ENCODE results near the gene TGFBR3. TPM values are rescaled to one million over a fixed set of nuclear protein-coding genes. Genes with fewer than 3 reads are reported as not detected.

TGFBR3 gene
- total RNA-seq, 2 donors from 2014 or later, result 8.1 to 9.7 TPM

GRCh38 chr1:91715416-91716000 is 170.4 kb downstream of the TGFBR3 start:
- Mint-ChIP-seq H3K4me1 (ENCODE audit: low read depth) (peaks cover 50% of the 10 kb centered on the region), H3K4me3 (no peak overlapping the region), H3K9me3 (no peaks in the 10 kb centered on the region), H3K27me3 (ENCODE audit: low read depth) (no peaks in the 10 kb centered on the region), H3K36me3 (ENCODE audit: insufficient read depth in 2 of 2) (peaks cover 0 to 13% of the 10 kb centered on the region in 2 donors), H3K27ac (no peak overlapping the region)
- no peak for DNase-seq
- ATAC-seq (replicated peaks in 1 of 2), result no peak

- H3K27me3 Mint-ChIP-seq (ENCODE audit: low read depth), result no peaks in the 10 kb centered on the region
- DNase-seq (no peak), ATAC-seq (replicated peaks in 1 of 2) (no peak)
- H3K4me3 Mint-ChIP-seq, result no peak overlapping the region
- peaks cover 0 to 12% of the 10 kb centered on the region in 2 donors for H3K36me3 Mint-ChIP-seq (ENCODE audit: insufficient read depth in 2 of 2)
- no peak overlapping the region for H3K27ac Mint-ChIP-seq
- H3K4me1 Mint-ChIP-seq (ENCODE audit: low read depth), result peaks cover 51% of the 10 kb centered on the region
- H3K9me3 Mint-ChIP-seq, result no peaks in the 10 kb centered on the region
These were observed 171.0 kb downstream of the TGFBR3 start for GRCh38 chr1:91714867-91715381.

- DNase-seq (peak; percentile 65 to 69), ATAC-seq (replicated peaks in 1 of 2) (peak; percentile 89 to 93)
- Mint-ChIP-seq H3K27ac (peak overlapping the region; percentile 93), H3K9me3 (no peaks in the 10 kb centered on the region), H3K36me3 (ENCODE audit: insufficient read depth in 2 of 2) (peaks cover 0 to 4% of the 10 kb centered on the region in 2 donors), H3K27me3 (ENCODE audit: low read depth) (no peaks in the 10 kb centered on the region), H3K4me1 (ENCODE audit: low read depth) (peaks cover 51% of the 10 kb centered on the region), H3K4me3 (peak overlapping the region; percentile 72 to 88)
These were observed 172.7 kb downstream of the TGFBR3 start for GRCh38 chr1:91712981-91713841.

- H3K4me1 Mint-ChIP-seq (ENCODE audit: low read depth), result peaks cover 51% of the 10 kb centered on the region
- peak overlapping the region; percentile 72 to 88 for H3K4me3 Mint-ChIP-seq
- H3K27ac Mint-ChIP-seq, result peak overlapping the region; percentile 93
- H3K36me3 Mint-ChIP-seq (ENCODE audit: insufficient read depth in 2 of 2), result peaks cover 0 to 4% of the 10 kb centered on the region in 2 donors
- no peaks in the 10 kb centered on the region for H3K27me3 Mint-ChIP-seq (ENCODE audit: low read depth)
- no peaks in the 10 kb centered on the region for H3K9me3 Mint-ChIP-seq
- DNase-seq, result no peak
- ATAC-seq (replicated peaks in 1 of 2), result peak in 1 of 2 donors; percentile 21
These were observed 173.6 kb downstream of the TGFBR3 start for GRCh38 chr1:91712393-91712792.

GRCh38 chr1:91711504-91712247 is 174.3 kb downstream of the TGFBR3 start:
- H3K4me3 Mint-ChIP-seq, result peak overlapping the region; percentile 28
- H3K36me3 Mint-ChIP-seq (ENCODE audit: insufficient read depth in 2 of 2), result peaks cover 1 to 4% of the 10 kb centered on the region in 2 donors
- no peak for DNase-seq
- H3K4me1 Mint-ChIP-seq (ENCODE audit: low read depth), result peaks cover 50% of the 10 kb centered on the region
- no peak for ATAC-seq (replicated peaks in 1 of 2)
- H3K27me3 Mint-ChIP-seq (ENCODE audit: low read depth), result no peaks in the 10 kb centered on the region
- no peak overlapping the region for H3K27ac Mint-ChIP-seq
- no peaks in the 10 kb centered on the region for H3K9me3 Mint-ChIP-seq

- Mint-ChIP-seq H3K36me3 (ENCODE audit: insufficient read depth in 2 of 2) (peaks cover 1 to 4% of the 10 kb centered on the region in 2 donors), H3K27me3 (ENCODE audit: low read depth) (no peaks in the 10 kb centered on the region), H3K4me3 (no peak overlapping the region), H3K4me1 (ENCODE audit: low read depth) (peaks cover 46% of the 10 kb centered on the region), H3K9me3 (no peaks in the 10 kb centered on the region), H3K27ac (no peak overlapping the region)
- DNase-seq (no peak), ATAC-seq (replicated peaks in 1 of 2) (no peak)
These were observed 175.7 kb downstream of the TGFBR3 start for GRCh38 chr1:91710261-91710660.

GRCh38 chr1:91708691-91709090 is 177.3 kb downstream of the TGFBR3 start:
- H3K9me3 Mint-ChIP-seq, result no peaks in the 10 kb centered on the region
- no peak overlapping the region for H3K27ac Mint-ChIP-seq
- H3K4me1 Mint-ChIP-seq (ENCODE audit: low read depth), result peaks cover 32% of the 10 kb centered on the region
- no peaks in the 10 kb centered on the region for H3K27me3 Mint-ChIP-seq (ENCODE audit: low read depth)
- H3K36me3 Mint-ChIP-seq (ENCODE audit: insufficient read depth in 2 of 2), result peaks cover 1 to 4% of the 10 kb centered on the region in 2 donors
- no peak overlapping the region for H3K4me3 Mint-ChIP-seq
- ATAC-seq (replicated peaks in 1 of 2), result no peak
- no peak for DNase-seq

- H3K27ac Mint-ChIP-seq, result no peak overlapping the region
- DNase-seq (no peak), ATAC-seq (replicated peaks in 1 of 2) (no peak)
- no peak overlapping the region for H3K4me3 Mint-ChIP-seq
- H3K27me3 Mint-ChIP-seq (ENCODE audit: low read depth), result no peaks in the 10 kb centered on the region
- H3K36me3 Mint-ChIP-seq (ENCODE audit: insufficient read depth in 2 of 2), result peaks cover 1 to 4% of the 10 kb centered on the region in 2 donors
- H3K9me3 Mint-ChIP-seq, result no peaks in the 10 kb centered on the region
- peaks cover 24% of the 10 kb centered on the region for H3K4me1 Mint-ChIP-seq (ENCODE audit: low read depth)
These were observed 178.1 kb downstream of the TGFBR3 start for GRCh38 chr1:91707890-91708218.

GRCh38 chr1:91707114-91707889 is 178.6 kb downstream of the TGFBR3 start:
- ATAC-seq (replicated peaks in 1 of 2) (no peak), DNase-seq (no peak)
- H3K9me3 Mint-ChIP-seq, result no peaks in the 10 kb centered on the region
- peaks cover 18% of the 10 kb centered on the region for H3K4me1 Mint-ChIP-seq (ENCODE audit: low read depth)
- no peaks in the 10 kb centered on the region for H3K27me3 Mint-ChIP-seq (ENCODE audit: low read depth)
- H3K27ac Mint-ChIP-seq, result peak overlapping the region; percentile 28
- no peak overlapping the region for H3K4me3 Mint-ChIP-seq
- H3K36me3 Mint-ChIP-seq (ENCODE audit: insufficient read depth in 2 of 2), result peaks cover 1 to 4% of the 10 kb centered on the region in 2 donors

- Mint-ChIP-seq H3K4me3 (no peak overlapping the region), H3K36me3 (ENCODE audit: insufficient read depth in 2 of 2) (peaks cover 1 to 4% of the 10 kb centered on the region in 2 donors), H3K4me1 (ENCODE audit: low read depth) (peaks cover 14% of the 10 kb centered on the region), H3K9me3 (no peaks in the 10 kb centered on the region), H3K27ac (peak overlapping the region; percentile 28), H3K27me3 (ENCODE audit: low read depth) (no peaks in the 10 kb centered on the region)
- DNase-seq (no peak), ATAC-seq (replicated peaks in 1 of 2) (peak in 1 of 2 donors; percentile 23)
These were observed 179.6 kb downstream of the TGFBR3 start for GRCh38 chr1:91706140-91706957.

GRCh38 chr1:91704746-91705145 is 181.2 kb downstream of the TGFBR3 start:
- DNase-seq (no peak), ATAC-seq (replicated peaks in 1 of 2) (no peak)
- Mint-ChIP-seq H3K36me3 (ENCODE audit: insufficient read depth in 2 of 2) (peaks cover 1 to 3% of the 10 kb centered on the region in 2 donors), H3K4me1 (ENCODE audit: low read depth) (peaks cover 10% of the 10 kb centered on the region), H3K9me3 (no peaks in the 10 kb centered on the region), H3K27me3 (ENCODE audit: low read depth) (no peaks in the 10 kb centered on the region), H3K4me3 (no peak overlapping the region), H3K27ac (no peak overlapping the region)

- Mint-ChIP-seq H3K36me3 (ENCODE audit: insufficient read depth in 2 of 2) (peaks cover 1 to 7% of the 10 kb centered on the region in 2 donors), H3K27ac (no peak overlapping the region), H3K4me1 (ENCODE audit: low read depth) (peaks cover 25% of the 10 kb centered on the region), H3K4me3 (no peak overlapping the region), H3K27me3 (ENCODE audit: low read depth) (no peaks in the 10 kb centered on the region), H3K9me3 (no peaks in the 10 kb centered on the region)
- DNase-seq, result no peak
- no peak for ATAC-seq (replicated peaks in 1 of 2)
These were observed 182.9 kb downstream of the TGFBR3 start for GRCh38 chr1:91703095-91703494.
